Ovary (tissue), 3 donors: Measurements from ENCODE around the gene S100A14.

ENCODE experiments used
- POLR2A ChIP-seq: fragments of 450-650 bp; IDR thresholded peaks from one replicate; pipeline ENCODE4 v1.6.1; 2017; ENCODE audit warnings: antibody characterized with exemption, mild to moderate bottlenecking, moderate library complexity
- TF ChIP-seq, protein P1 (sequence below), 3 donors: fragments of 450-650 bp in 2 of 3; fragments of 200-600 bp in 1 of 3; IDR thresholded peaks; one replicate each; pipeline versions ENCODE4 v1.5.1 to v1.8.0; 2016 to 2022; ENCODE audit warnings: antibody characterized with exemption in 3 of 3, mild to moderate bottlenecking in 1 of 3
- donor health status: DM: no; HTN: no; CAD: no.

DNA sequence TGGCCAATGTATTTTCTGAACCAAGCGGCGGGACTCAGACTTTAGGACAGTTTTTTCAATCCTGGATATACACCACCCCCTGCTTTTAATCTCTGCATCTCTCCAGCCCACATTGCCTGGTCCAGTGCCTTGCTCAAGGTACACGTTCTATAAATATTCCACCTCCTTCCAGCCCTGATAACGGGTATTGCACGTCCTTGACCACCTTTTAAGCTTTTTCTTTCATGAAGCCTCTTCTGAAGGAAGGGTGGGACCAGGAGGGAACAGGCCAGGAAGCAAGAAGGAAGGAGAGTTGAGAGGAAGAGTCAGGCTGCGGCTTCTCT, 6.6 kb downstream of the S100A14 start:
- TF ChIP-seq, protein P1, sequence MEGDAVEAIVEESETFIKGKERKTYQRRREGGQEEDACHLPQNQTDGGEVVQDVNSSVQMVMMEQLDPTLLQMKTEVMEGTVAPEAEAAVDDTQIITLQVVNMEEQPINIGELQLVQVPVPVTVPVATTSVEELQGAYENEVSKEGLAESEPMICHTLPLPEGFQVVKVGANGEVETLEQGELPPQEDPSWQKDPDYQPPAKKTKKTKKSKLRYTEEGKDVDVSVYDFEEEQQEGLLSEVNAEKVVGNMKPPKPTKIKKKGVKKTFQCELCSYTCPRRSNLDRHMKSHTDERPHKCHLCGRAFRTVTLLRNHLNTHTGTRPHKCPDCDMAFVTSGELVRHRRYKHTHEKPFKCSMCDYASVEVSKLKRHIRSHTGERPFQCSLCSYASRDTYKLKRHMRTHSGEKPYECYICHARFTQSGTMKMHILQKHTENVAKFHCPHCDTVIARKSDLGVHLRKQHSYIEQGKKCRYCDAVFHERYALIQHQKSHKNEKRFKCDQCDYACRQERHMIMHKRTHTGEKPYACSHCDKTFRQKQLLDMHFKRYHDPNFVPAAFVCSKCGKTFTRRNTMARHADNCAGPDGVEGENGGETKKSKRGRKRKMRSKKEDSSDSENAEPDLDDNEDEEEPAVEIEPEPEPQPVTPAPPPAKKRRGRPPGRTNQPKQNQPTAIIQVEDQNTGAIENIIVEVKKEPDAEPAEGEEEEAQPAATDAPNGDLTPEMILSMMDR (IDR thresholded peaks at IDR 0.05) = no peak
- no peak for TF ChIP-seq POLR2A
